DND-41 (cell line): ENCODE results near the gene FGFR3.

Experiments used
- CTCF ChIP-seq: IDR thresholded peaks from 2 replicates; pipeline ENCODE4 v1.5.1; 2012; ENCODE audit warnings: borderline replicate concordance, low read length, moderate library complexity, mild to moderate bottlenecking; ENCODE audit not compliant: poor library complexity, severe bottlenecking; ENCODE audit errors: extremely low read depth
- EZH2 ChIP-seq: IDR thresholded peaks from 3 replicates; pipeline ENCODE4 v1.6.1; 2012; ENCODE audit warnings: borderline replicate concordance, low read depth, mild to moderate bottlenecking, moderate library complexity, low read length, inconsistent platforms; ENCODE audit not compliant: severe bottlenecking

- TF ChIP-seq CTCF (no peak), EZH2 (no peak)
Observed at GRCh38 chr4:1856943-1857699, 64.0 kb downstream of the FGFR3 start.
